ENCODE measurements around the gene IFITM2. TPM values are rescaled to one million over a fixed set of nuclear protein-coding genes. Genes with fewer than 3 reads are reported as not detected.

IFITM2 gene
- total RNA-seq, 3 donors from 2014 or later: 57.2 to 254 (median 111) TPM

DNA sequence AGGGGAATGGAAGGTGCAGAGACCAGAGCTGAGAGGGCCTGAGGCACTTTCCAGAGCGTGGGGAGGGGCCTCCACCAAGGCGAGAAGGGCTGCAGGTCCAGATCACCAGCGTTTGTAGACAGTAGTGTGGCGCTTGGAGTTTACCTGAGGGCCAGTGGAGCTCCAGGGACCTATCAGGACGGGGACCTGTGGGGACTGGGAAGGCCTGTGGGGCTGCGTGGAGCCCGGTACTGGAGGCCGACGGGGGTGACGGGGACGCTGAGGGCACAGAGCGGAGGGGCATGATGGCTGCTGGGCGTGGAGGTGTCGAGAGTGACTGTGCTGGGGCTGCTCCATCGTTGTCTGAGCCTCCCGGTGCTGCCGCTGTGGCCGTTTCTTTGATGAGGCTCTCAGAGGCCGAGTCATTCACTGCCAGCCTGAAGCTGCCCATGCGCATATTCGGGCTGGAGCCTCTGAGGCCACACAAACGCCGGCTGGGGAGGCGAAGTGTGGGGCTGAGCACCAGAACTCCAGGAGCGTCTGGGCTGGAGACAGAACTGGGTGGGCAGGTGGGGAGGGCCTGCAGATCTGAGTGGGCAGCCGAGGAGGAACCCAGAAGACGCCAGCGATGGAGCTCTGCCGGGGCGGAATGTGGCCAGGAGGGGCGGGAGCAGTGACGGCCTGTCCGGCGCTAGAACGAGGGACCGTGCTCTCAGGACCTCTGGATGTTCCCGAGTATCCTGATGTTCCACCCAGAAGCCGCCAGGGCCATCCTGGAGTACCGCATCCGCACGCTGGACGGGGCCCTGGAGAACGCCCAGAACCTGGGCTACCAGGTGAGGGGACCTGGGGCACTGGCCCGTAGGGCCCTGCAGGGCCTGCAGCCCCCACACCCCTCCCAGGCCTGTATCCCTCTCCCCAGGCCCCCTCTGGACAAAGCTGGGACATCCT lies 16.1 kb upstream of the IFITM2 start:
- peaks cover 14% of the 10 kb centered on the region for H3K4me1 ChIP-seq (ENCODE audit: low read depth)
- intact Hi-C loops (cut with DNase I, micrococcal nuclease): no loop called here
- H3K9me3 ChIP-seq: no peaks in the 10 kb centered on the region
- peak in 1 of 3 donors; percentile 46 for DNase-seq
- no peak for ATAC-seq
- TF ChIP-seq, protein P1, sequence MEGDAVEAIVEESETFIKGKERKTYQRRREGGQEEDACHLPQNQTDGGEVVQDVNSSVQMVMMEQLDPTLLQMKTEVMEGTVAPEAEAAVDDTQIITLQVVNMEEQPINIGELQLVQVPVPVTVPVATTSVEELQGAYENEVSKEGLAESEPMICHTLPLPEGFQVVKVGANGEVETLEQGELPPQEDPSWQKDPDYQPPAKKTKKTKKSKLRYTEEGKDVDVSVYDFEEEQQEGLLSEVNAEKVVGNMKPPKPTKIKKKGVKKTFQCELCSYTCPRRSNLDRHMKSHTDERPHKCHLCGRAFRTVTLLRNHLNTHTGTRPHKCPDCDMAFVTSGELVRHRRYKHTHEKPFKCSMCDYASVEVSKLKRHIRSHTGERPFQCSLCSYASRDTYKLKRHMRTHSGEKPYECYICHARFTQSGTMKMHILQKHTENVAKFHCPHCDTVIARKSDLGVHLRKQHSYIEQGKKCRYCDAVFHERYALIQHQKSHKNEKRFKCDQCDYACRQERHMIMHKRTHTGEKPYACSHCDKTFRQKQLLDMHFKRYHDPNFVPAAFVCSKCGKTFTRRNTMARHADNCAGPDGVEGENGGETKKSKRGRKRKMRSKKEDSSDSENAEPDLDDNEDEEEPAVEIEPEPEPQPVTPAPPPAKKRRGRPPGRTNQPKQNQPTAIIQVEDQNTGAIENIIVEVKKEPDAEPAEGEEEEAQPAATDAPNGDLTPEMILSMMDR (IDR thresholded peaks at IDR 0.05): no peak
- no peaks in the 10 kb centered on the region for H3K36me3 ChIP-seq (ENCODE audit: low read depth)
- H3K4me3 ChIP-seq: no peak overlapping the region

DNA sequence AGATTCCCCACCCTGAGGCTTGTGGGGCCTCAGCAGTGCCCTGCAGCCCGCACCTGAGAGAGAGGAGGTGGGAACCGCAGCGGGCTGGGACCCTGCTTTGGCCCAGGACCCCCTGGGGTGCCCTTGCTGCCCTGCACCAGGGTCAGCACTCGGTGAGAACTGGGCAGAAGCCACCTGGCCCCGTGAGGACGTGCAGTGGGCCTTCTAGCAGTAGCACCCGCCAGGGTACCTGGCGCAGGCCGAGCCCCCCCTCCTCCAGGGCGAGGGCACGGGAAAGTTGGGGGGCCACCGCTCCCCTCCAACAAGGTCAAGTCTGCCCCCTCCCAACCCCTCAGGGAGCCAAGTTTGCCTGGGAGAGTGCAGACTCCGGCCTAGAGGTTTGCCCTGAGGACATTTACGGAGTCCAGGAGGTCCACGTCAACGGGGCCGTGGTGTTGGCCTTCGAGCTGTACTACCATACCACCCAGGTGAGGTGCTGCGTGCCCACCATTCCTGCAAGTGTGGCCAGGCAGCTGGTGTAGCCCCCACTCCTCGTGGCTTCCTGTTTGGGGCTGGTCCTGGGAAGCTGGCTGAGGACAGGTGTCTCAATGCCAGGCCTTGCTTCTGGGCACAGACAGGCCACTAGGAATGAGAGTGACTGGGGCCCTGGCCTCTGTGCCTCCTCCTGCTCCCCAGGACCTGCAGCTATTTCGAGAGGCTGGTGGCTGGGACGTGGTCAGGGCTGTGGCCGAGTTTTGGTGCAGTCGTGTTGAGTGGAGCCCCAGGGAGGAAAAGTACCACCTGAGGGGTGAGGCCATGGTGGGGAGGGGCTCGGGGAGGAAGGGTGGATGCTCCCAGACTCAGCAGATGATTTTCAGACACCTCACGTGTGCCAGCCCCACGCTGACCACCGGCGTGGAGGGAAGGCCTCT lies 15.2 kb upstream of the IFITM2 start:
- intact Hi-C loops (cut with DNase I, micrococcal nuclease): no loop called here
- H3K4me3 ChIP-seq: no peak overlapping the region
- ATAC-seq: no peak
- peaks cover 20% of the 10 kb centered on the region for H3K4me1 ChIP-seq (ENCODE audit: low read depth)
- TF ChIP-seq, protein P1 (IDR thresholded peaks at IDR 0.05): no peak
- no peaks in the 10 kb centered on the region for H3K9me3 ChIP-seq
- DNase-seq: peak in 1 of 3 donors; percentile 50
- no peaks in the 10 kb centered on the region for H3K36me3 ChIP-seq (ENCODE audit: low read depth)

DNA sequence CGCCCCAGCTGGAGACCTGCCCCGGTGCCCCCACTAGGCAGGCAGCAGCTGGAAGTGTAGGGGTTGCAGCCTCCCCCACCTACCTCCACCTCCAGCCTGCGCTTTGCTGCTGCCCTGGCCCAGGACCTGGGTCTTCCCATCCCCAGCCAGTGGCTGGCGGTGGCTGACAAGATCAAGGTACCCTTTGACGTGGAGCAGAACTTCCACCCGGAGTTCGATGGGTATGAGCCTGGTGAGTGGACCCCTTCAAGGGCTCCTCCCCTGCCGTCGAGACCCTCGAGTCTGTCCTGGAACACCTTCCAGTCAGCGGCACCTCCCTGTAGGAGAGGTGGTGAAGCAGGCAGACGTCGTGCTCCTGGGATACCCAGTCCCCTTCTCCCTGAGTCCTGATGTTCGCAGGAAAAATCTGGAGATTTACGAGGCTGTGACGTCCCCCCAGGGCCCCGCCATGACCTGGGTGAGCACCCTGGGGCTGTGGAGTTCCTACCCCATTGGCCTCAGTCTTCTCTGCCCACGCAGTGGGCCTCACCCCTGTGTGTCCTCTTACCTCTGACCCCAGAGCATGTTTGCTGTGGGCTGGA lies 14.3 kb upstream of the IFITM2 start:
- Histone ChIP-seq H3K36me3 (ENCODE audit: low read depth) (no peaks in the 10 kb centered on the region), H3K4me3 (no peak overlapping the region), H3K4me1 (ENCODE audit: low read depth) (peaks cover 17% of the 10 kb centered on the region), H3K9me3 (no peaks in the 10 kb centered on the region)
- ATAC-seq (no peak), DNase-seq (no peak)
- intact Hi-C loops (cut with DNase I, micrococcal nuclease): no loop called here
- TF ChIP-seq, protein P1 (IDR thresholded peaks at IDR 0.05): no peak

DNA sequence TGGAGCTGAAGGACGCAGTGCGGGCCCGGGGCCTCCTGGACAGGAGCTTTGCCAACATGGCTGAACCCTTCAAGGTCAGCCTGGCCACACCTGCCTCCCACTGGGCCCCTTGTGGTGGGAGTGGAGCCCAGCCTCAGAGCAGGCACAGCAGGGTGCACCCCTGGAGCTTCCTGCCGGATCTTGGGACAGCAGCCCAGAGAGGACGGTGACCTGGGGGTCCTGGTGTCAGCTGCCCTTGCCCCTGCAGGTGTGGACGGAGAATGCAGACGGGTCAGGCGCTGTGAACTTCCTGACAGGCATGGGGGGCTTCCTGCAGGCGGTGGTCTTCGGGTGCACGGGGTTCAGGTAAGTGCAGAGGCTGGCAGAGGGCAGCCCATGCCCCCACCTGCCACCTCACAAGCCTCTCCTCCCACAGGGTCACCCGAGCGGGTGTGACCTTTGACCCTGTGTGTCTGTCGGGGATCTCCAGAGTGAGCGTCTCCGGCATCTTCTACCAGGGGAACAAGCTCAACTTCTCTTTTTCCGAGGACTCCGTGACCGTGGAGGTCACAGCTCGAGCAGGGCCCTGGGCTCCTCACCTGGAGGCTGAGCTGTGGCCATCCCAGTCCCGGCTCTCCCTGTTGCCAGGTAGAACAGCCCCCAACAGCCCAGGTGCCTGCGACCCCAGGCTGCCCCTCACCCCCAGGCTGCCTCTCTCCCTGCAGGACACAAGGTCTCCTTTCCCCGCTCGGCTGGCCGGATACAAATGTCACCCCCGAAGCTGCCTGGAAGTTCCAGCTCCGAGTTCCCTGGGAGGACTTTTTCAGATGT lies 13.6 kb upstream of the IFITM2 start:
- DNase-seq (peak in 1 of 3 donors; percentile 49), ATAC-seq (no peak)
- TF ChIP-seq, protein P1 (IDR thresholded peaks at IDR 0.05): no peak
- Histone ChIP-seq H3K36me3 (ENCODE audit: low read depth) (no peaks in the 10 kb centered on the region), H3K4me3 (no peak overlapping the region), H3K4me1 (ENCODE audit: low read depth) (peaks cover 17% of the 10 kb centered on the region), H3K9me3 (no peaks in the 10 kb centered on the region)
- intact Hi-C loops (cut with DNase I, micrococcal nuclease): no loop called here

DNA sequence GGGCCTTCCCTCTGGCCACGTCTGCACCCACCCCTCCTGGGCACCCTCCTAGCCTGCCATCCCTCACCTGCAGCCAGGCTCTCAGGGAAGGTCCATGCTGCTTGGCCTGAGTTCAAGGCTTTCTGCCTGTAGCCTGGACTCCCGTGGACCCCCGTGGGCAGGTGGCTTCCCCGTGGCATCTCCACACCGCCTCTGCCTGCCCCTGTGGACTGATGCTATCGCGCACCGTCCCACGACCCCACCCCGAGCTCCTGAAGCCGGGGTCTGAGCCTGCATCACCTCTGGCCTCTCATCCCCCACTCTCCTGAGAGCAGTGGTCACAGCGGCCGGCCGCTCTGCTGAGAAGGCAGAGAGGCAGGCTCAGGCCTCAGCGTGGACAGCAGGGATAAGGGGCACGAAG lies 12.8 kb upstream of the IFITM2 start:
- Histone ChIP-seq H3K9me3 (no peaks in the 10 kb centered on the region), H3K36me3 (ENCODE audit: low read depth) (no peaks in the 10 kb centered on the region)

More for the DNA sequence above, 12.8 kb upstream of the IFITM2 start:
- Histone ChIP-seq H3K4me1 (ENCODE audit: low read depth) (peaks cover 15% of the 10 kb centered on the region), H3K4me3 (no peak overlapping the region)
- TF ChIP-seq, protein P1 (IDR thresholded peaks at IDR 0.05): no peak
- DNase-seq (no peak), ATAC-seq (no peak)
- intact Hi-C loops (cut with DNase I, micrococcal nuclease): no loop called here

Measured in mucosa of descending colon (tissue), 3 donors.